H7 (cell line): ENCODE data around the gene SEMA6D. TPM values are rescaled to one million over a fixed set of nuclear protein-coding genes. Genes with fewer than 3 reads are reported as not detected.

Experiments used
- DNase-seq: peaks from one replicate; pipeline ENCODE4 v3.0.0; 2012
- H3K27me3 ChIP-seq: 2 replicates; pipeline ENCODE4 v1.6.0; 2011; ENCODE audit warnings: mild to moderate bottlenecking, low read length; ENCODE audit not compliant: control insufficient read depth, insufficient read depth
- H3K36me3 ChIP-seq: replicated peaks from 2 replicates; pipeline ENCODE4 v1.5.1; 2011; ENCODE audit warnings: low read length; ENCODE audit not compliant: control insufficient read depth, insufficient read depth
- H3K4me3 ChIP-seq: 2 replicates; pipeline ENCODE4 v1.5.1; 2011; ENCODE audit warnings: low read depth, mild to moderate bottlenecking, control low read depth, low read length, moderate library complexity; ENCODE audit not compliant: insufficient read depth
- total RNA-seq: library from RNA; depleted of rRNA; stranded (reverse); fragments of >200 nt; shearing (Covaris generic); gene quantifications from 2 replicates; pipeline ENCODE4 v1.2.3, GENCODE V29; 2014; rRNA removed

Gene SEMA6D, protein sequence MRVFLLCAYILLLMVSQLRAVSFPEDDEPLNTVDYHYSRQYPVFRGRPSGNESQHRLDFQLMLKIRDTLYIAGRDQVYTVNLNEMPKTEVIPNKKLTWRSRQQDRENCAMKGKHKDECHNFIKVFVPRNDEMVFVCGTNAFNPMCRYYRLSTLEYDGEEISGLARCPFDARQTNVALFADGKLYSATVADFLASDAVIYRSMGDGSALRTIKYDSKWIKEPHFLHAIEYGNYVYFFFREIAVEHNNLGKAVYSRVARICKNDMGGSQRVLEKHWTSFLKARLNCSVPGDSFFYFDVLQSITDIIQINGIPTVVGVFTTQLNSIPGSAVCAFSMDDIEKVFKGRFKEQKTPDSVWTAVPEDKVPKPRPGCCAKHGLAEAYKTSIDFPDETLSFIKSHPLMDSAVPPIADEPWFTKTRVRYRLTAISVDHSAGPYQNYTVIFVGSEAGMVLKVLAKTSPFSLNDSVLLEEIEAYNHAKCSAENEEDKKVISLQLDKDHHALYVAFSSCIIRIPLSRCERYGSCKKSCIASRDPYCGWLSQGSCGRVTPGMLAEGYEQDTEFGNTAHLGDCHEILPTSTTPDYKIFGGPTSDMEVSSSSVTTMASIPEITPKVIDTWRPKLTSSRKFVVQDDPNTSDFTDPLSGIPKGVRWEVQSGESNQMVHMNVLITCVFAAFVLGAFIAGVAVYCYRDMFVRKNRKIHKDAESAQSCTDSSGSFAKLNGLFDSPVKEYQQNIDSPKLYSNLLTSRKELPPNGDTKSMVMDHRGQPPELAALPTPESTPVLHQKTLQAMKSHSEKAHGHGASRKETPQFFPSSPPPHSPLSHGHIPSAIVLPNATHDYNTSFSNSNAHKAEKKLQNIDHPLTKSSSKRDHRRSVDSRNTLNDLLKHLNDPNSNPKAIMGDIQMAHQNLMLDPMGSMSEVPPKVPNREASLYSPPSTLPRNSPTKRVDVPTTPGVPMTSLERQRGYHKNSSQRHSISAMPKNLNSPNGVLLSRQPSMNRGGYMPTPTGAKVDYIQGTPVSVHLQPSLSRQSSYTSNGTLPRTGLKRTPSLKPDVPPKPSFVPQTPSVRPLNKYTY
- total RNA-seq: 2.7 and 5.5 TPM in 2 replicates

- no peaks in the 10 kb centered on the region for H3K36me3 ChIP-seq
- peak within 1 kb of the TSS; percentile 67 for H3K4me3 ChIP-seq
- H3K27me3 ChIP-seq: peaks cover 26% of the 10 kb centered on the region
- peak; percentile 91 for DNase-seq
These were observed at the start of gene SEMA6D for GRCh38 chr15:47717036-47717612. SEMA6D (plus strand) TSS chr15:47717505; CDS start chr15:47759799, 42,294 bp downstream.

DNA sequence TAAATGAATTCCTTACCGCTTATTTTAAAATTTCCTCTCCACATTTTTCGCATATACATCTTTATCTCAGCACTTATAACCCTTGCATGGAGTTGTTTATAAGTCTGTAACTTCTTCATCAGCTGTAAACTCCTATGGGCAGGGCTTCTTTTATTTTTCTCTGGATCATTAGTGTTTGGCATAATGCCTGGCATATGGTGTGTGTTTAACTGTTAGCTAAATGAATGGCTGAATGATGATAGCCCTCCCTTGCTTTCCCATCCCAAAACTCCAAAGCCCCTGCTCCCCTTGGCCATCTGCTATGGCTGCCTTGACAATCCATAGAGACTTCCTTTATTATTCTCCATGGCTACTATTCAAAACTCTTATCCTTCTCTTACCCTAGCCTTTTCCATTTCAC lies 48.1 kb upstream of the SEMA6D start:
- Histone ChIP-seq H3K27me3 (no peaks in the 10 kb centered on the region), H3K4me3 (no peak overlapping the region), H3K36me3 (no peaks in the 10 kb centered on the region)
- DNase-seq: no peak

GRCh38 chr15:47670365-47670764 lies 46.9 kb upstream of the SEMA6D start:
- Histone ChIP-seq H3K36me3 (no peaks in the 10 kb centered on the region), H3K27me3 (no peaks in the 10 kb centered on the region), H3K4me3 (no peak overlapping the region)
- DNase-seq: no peak

- no peak for DNase-seq
- Histone ChIP-seq H3K36me3 (no peaks in the 10 kb centered on the region), H3K4me3 (no peak overlapping the region), H3K27me3 (no peaks in the 10 kb centered on the region)
These were observed 44.0 kb upstream of the SEMA6D start for GRCh38 chr15:47673232-47673761.

GRCh38 chr15:47674586-47675232 lies 42.6 kb upstream of the SEMA6D start:
- H3K27me3 ChIP-seq: no peaks in the 10 kb centered on the region
- H3K4me3 ChIP-seq: no peak overlapping the region
- no peaks in the 10 kb centered on the region for H3K36me3 ChIP-seq
- no peak for DNase-seq

DNA sequence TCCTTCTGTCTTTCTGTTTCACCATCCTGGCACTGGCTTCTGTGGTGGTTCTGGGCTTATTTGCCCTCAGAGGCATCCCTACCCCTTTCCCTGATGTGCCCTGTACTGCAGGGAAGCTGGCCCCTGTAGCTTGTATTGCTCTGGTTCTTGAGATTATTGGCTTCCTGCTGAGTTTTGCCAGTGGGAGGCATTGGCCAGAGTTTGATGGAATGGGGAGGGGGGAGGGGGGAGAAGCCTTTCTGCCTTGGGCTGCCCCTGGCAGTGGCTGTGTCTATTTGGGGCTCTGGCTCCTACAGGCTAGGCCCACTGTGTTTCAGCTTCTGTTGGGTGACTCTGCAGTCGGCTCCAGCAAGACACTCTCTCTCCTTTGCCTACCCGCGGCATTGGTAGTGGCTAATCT lies 41.6 kb upstream of the SEMA6D start:
- no peak overlapping the region for H3K4me3 ChIP-seq
- H3K36me3 ChIP-seq: no peaks in the 10 kb centered on the region
- DNase-seq: peak; percentile 36
- no peaks in the 10 kb centered on the region for H3K27me3 ChIP-seq

DNA sequence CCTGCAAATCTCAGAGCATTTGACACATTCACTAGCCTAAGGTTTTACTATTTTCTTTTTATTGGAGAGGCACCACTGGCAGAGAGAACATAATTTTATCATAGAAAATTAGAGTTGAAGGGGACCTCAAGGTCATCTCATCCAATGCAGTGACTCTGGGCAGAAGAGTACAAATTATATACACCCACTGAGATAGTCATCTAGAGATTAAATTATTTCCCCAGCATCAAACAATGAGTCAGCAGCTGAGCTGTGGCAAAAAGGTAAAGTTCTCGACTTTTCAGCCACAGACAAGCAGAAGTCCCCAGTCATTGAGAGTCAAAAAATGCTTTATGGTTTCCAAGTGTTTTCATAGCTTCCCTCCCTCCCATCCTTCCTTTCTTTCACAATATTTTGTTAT lies 39.3 kb upstream of the SEMA6D start:
- no peaks in the 10 kb centered on the region for H3K36me3 ChIP-seq
- DNase-seq: no peak
- H3K27me3 ChIP-seq: no peaks in the 10 kb centered on the region
- no peak overlapping the region for H3K4me3 ChIP-seq

DNA sequence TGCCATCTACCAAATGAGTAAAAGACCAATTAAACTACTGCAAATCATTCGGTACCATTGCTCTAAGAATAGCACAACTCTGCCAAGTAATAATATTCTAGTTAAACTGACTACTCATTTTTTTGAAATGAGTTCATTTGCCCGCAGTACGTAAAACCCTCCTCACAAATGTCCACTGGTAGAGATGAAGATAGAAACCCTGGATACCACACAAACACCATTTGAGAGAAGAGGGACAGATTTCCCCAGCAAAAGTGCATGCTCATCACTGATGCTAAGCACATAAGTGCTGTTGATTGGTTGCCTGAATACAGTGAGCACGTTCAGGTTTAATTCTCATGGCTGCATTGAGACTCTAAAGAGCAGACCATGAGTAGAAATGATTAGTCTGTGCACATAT lies 34.6 kb upstream of the SEMA6D start:
- no peak for DNase-seq
- no peaks in the 10 kb centered on the region for H3K27me3 ChIP-seq
- H3K4me3 ChIP-seq: no peak overlapping the region
- H3K36me3 ChIP-seq: no peaks in the 10 kb centered on the region

DNA sequence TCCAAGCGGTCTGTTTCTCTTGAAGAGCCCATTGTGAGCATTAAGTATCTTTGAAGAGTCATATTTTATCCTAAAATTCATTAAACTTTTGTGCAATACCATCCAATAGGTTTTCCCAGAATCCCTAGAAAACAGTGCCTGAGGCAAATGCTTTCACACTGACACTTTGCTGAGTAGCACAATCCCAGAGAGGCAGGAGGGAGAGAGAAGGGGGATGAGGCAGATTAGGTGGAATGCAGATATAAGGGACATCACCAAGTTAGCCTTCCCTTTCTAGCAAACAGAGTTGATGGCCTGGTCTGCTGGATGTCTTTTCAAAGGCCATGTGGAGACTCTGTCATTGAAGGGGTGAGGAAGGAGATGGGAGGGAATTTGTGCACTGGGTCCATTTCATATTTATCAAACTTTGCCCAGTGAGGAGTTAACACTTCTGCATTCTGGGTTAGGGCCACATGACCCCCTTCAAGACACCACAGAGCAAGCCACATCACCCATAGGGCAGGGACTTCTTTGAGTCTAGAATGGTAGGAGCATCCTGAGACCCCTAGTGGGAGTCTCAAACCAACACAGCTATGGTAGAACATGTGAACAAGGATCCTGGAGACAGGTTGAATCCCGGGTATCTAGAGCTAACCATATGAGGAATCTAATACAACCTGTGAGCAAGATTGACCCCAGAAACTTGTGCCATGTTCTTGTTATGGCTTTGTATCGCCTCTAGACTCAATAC lies 32.0 kb upstream of the SEMA6D start:
- H3K27me3 ChIP-seq: no peaks in the 10 kb centered on the region
- H3K4me3 ChIP-seq: no peak overlapping the region
- peak; percentile 14 for DNase-seq
- H3K36me3 ChIP-seq: no peaks in the 10 kb centered on the region

DNA sequence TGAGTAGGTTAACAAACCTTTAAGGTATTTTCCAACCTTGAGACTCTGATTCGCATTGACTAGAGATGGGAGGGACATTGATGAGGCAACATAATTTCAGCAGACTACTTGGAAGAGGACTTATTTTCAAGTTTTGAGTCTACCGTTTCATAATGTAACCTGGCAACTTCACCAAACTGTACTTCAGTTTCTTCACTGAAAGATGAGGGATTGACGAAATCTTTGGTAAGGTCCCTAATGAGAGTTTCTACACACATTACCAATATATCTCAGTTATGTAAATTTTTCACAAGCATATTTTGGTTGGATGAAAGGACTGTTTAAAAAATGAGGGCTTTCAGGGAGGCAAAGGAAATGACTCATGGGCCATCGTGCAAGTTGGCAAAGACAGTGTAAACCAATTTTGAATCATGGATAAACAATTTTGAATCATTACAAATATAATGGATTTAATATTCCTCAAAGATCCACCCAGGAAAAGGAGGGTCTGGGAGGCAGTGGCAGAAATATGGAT lies 28.7 kb upstream of the SEMA6D start:
- H3K27me3 ChIP-seq: no peaks in the 10 kb centered on the region
- no peak overlapping the region for H3K4me3 ChIP-seq
- no peak for DNase-seq

GRCh38 chr15:47689660-47690059 lies 27.6 kb upstream of the SEMA6D start:
- H3K4me3 ChIP-seq: no peak overlapping the region
- DNase-seq: no peak

More for the DNA sequence above, 28.7 kb upstream of the SEMA6D start:
- no peaks in the 10 kb centered on the region for H3K36me3 ChIP-seq

DNA sequence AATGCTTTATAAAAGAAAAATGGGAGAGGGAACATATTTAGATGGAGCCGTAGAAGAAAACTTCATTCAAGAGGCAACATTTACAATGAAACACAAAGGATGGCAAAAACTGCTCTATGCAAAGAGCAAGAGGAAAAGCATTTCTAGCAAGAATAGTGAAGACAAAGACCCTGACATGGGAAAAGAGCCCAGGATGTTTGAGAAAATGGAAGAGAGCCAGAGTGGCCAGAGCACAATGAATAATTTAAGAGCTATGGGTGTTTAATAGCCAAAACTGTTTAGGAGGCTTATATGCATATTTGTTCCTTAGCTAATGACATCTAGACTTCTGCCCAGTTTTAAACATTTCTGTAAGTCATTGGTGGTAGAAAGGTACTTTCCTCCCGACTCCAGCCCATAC lies 25.4 kb upstream of the SEMA6D start:
- no peak for DNase-seq
- H3K27me3 ChIP-seq: no peaks in the 10 kb centered on the region
- H3K36me3 ChIP-seq: no peaks in the 10 kb centered on the region
- no peak overlapping the region for H3K4me3 ChIP-seq

More at GRCh38 chr15:47689660-47690059, 27.6 kb upstream of the SEMA6D start:
- Histone ChIP-seq H3K36me3 (no peaks in the 10 kb centered on the region), H3K27me3 (no peaks in the 10 kb centered on the region)

GRCh38 chr15:47696351-47696750 lies 21.0 kb upstream of the SEMA6D start:
- Histone ChIP-seq H3K27me3 (no peaks in the 10 kb centered on the region), H3K4me3 (no peak overlapping the region), H3K36me3 (no peaks in the 10 kb centered on the region)
- DNase-seq: no peak
